Astrocyte (in vitro differentiated cells and primary cell): Measurements from ENCODE around the gene LRRC47. TPM values are rescaled to one million over a fixed set of nuclear protein-coding genes. Genes with fewer than 3 reads are reported as not detected.

Experiments
- DNase-seq: peaks from one replicate; pipeline ENCODE4 v3.0.0-alpha.2; 2010; ENCODE audit warnings: low read depth
- FAIRE-seq: peaks from 2 replicates; lab custom pipeline; 2011; peaks lifted over from hg19 to GRCh38; lab: Jason Lieb, UNC
- H2AFZ ChIP-seq: 2 replicates; pipeline ENCODE4 v1.6.0; 2012; ENCODE audit warnings: low read depth, low read length, inconsistent platforms
- H3K27ac ChIP-seq: 2 replicates; pipeline ENCODE4 v1.5.1; 2011; ENCODE audit warnings: low read depth, low read length, inconsistent platforms
- H3K27me3 ChIP-seq: 2 replicates; pipeline ENCODE4 v1.6.0; 2011; ENCODE audit warnings: low read length, inconsistent platforms; ENCODE audit not compliant: insufficient read depth
- H3K36me3 ChIP-seq: 2 replicates; pipeline ENCODE4 v1.5.1; 2011; ENCODE audit warnings: low read length, inconsistent platforms; ENCODE audit not compliant: insufficient read depth
- H3K4me1 ChIP-seq: 2 replicates; pipeline ENCODE4 v1.5.1; 2011; ENCODE audit warnings: low read length, inconsistent platforms; ENCODE audit not compliant: insufficient read depth
- H3K4me2 ChIP-seq: 2 replicates; pipeline ENCODE4 v1.6.0; 2012; ENCODE audit warnings: low read length, inconsistent platforms
- H3K4me3 ChIP-seq: 2 replicates; pipeline ENCODE4 v1.5.1; 2011; ENCODE audit warnings: low read depth, mild to moderate bottlenecking, low read length, inconsistent platforms; ENCODE audit not compliant: insufficient read depth
- H3K79me2 ChIP-seq: 2 replicates; pipeline ENCODE4 v1.6.0; 2012; ENCODE audit warnings: mild to moderate bottlenecking, low read length, inconsistent platforms; ENCODE audit not compliant: insufficient read depth
- H3K9ac ChIP-seq: 2 replicates; pipeline ENCODE4 v1.6.0; 2012; ENCODE audit warnings: mild to moderate bottlenecking, low read length, inconsistent platforms
- H3K9me3 ChIP-seq: 2 replicates; pipeline ENCODE4 v1.5.1; 2012; ENCODE audit warnings: low read depth, mild to moderate bottlenecking, low read length, inconsistent platforms; ENCODE audit not compliant: insufficient read depth
- H4K20me1 ChIP-seq: 2 replicates; pipeline ENCODE4 v1.6.0; 2012; ENCODE audit warnings: low read length, inconsistent platforms; ENCODE audit not compliant: insufficient read depth
- H3K27ac Mint-ChIP-seq: one replicate; pipeline ENCODE4 v1.8.0; 2021; ENCODE audit warnings: mild to moderate bottlenecking, mixed read lengths; ENCODE audit not compliant: unreplicated experiment
- H3K27me3 Mint-ChIP-seq: one replicate; pipeline ENCODE4 v1.8.0; 2021; ENCODE audit warnings: low read depth, mixed read lengths; ENCODE audit not compliant: unreplicated experiment
- H3K36me3 Mint-ChIP-seq: one replicate; pipeline ENCODE4 v1.8.0; 2021; ENCODE audit warnings: low read depth, mixed read lengths; ENCODE audit not compliant: unreplicated experiment
- H3K4me1 Mint-ChIP-seq: one replicate; pipeline ENCODE4 v1.8.0; 2021; ENCODE audit warnings: low read depth, mixed read lengths; ENCODE audit not compliant: unreplicated experiment
- H3K4me3 Mint-ChIP-seq: one replicate; pipeline ENCODE4 v1.8.0; 2021; ENCODE audit warnings: mild to moderate bottlenecking, moderate library complexity, mixed read lengths; ENCODE audit not compliant: unreplicated experiment
- H3K9me3 Mint-ChIP-seq: one replicate; pipeline ENCODE4 v1.8.0; 2021; ENCODE audit warnings: mild to moderate bottlenecking, mixed read lengths; ENCODE audit not compliant: unreplicated experiment
- CTCF ChIP-seq: IDR thresholded peaks from 2 replicates; pipeline ENCODE4 v1.5.1; 2011; ENCODE audit warnings: low read depth, mild to moderate bottlenecking, inconsistent platforms, low read length, moderate library complexity; ENCODE audit not compliant: insufficient read depth
- EZH2 ChIP-seq: IDR thresholded peaks from 2 replicates; pipeline ENCODE4 v1.6.1; 2012; ENCODE audit warnings: mild to moderate bottlenecking, low read length, inconsistent platforms; ENCODE audit not compliant: insufficient read depth
- total RNA-seq: library from RNA; stranded (reverse); gene quantifications from 2 replicates; pipeline ENCODE4 v1.2.1, GENCODE V29; 2021

The LRRC47 gene
- total RNA-seq, 1 donor from 2014 or later = 51.5 TPM

- no peak for FAIRE-seq
- H3K4me2 ChIP-seq = no peak overlapping the region
- H3K79me2 ChIP-seq = no peaks in the 10 kb centered on the region
- no peak overlapping the region for H2AFZ ChIP-seq
- Mint-ChIP-seq H3K27me3 (no peaks in the 10 kb centered on the region), H3K9me3 (no peaks in the 10 kb centered on the region), H3K27ac (no peak overlapping the region), H3K36me3 (peaks cover 6% of the 10 kb centered on the region), H3K4me1 (peaks cover 6% of the 10 kb centered on the region), H3K4me3 (no peak overlapping the region)
- no peak overlapping the region for H3K4me3 ChIP-seq
- DNase-seq = no peak
- H3K27me3 ChIP-seq = no peaks in the 10 kb centered on the region
- peaks cover 12% of the 10 kb centered on the region for H3K36me3 ChIP-seq
- H3K9ac ChIP-seq = no peak overlapping the region
- H3K4me1 ChIP-seq = peaks cover 18% of the 10 kb centered on the region
- H3K27ac ChIP-seq = no peak overlapping the region
- H4K20me1 ChIP-seq = peaks cover 7% of the 10 kb centered on the region
- TF ChIP-seq CTCF (no peak), EZH2 (no peak)
- H3K9me3 ChIP-seq = no peaks in the 10 kb centered on the region
These were observed 19.9 kb downstream of the LRRC47 start for GRCh38 chr1:3776231-3776961.

GRCh38 chr1:3775490-3776230 lies 20.6 kb downstream of the LRRC47 start:
- no peaks in the 10 kb centered on the region for H3K27me3 ChIP-seq
- Mint-ChIP-seq H3K27me3 (peaks cover 1% of the 10 kb centered on the region), H3K9me3 (no peaks in the 10 kb centered on the region), H3K36me3 (peaks cover 3% of the 10 kb centered on the region), H3K27ac (no peak overlapping the region), H3K4me1 (peaks cover 6% of the 10 kb centered on the region), H3K4me3 (no peak overlapping the region)
- no peak for FAIRE-seq
- no peaks in the 10 kb centered on the region for H3K9me3 ChIP-seq
- no peaks in the 10 kb centered on the region for H3K79me2 ChIP-seq
- no peak overlapping the region for H3K27ac ChIP-seq
- peaks cover 10% of the 10 kb centered on the region for H3K36me3 ChIP-seq
- H4K20me1 ChIP-seq = peaks cover 7% of the 10 kb centered on the region
- H3K4me1 ChIP-seq = peaks cover 18% of the 10 kb centered on the region
- peak overlapping the region; percentile 46 for H3K4me2 ChIP-seq
- H3K9ac ChIP-seq = no peak overlapping the region
- DNase-seq = peak; percentile 51
- no peak overlapping the region for H2AFZ ChIP-seq
- no peak overlapping the region for H3K4me3 ChIP-seq
- peak; percentile 7 for TF ChIP-seq CTCF
- TF ChIP-seq EZH2 = no peak
